8988T (cell line): ENCODE measurements around the gene CD52.

Experiments used
- DNase-seq: peaks from one replicate; pipeline ENCODE4 v3.0.0; 2011

The CD52 gene

DNA sequence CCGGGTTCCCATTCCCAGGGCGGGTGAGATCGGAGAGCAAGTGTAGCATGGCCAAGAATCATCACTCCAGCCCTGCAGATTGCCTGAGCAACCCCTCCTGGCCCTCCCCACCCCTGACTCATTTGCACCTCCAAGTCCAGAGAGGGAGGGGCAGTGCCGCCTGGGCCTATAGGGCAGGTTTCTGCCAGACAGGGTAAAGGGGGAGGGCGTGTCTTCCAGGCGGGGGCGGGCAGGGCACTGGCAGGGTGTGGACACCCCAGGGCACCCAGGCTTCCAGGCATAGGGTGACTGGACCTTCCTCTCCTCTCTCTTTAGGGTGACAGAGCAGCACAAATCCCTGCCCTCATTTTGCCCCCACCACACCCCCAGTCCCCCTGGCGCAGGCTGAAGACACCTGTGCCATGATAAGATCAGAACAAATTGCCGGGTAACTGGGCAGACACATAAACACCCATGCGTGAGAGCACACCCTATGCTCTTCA lies 39.4 kb downstream of the CD52 start:
- no peak for DNase-seq

DNA sequence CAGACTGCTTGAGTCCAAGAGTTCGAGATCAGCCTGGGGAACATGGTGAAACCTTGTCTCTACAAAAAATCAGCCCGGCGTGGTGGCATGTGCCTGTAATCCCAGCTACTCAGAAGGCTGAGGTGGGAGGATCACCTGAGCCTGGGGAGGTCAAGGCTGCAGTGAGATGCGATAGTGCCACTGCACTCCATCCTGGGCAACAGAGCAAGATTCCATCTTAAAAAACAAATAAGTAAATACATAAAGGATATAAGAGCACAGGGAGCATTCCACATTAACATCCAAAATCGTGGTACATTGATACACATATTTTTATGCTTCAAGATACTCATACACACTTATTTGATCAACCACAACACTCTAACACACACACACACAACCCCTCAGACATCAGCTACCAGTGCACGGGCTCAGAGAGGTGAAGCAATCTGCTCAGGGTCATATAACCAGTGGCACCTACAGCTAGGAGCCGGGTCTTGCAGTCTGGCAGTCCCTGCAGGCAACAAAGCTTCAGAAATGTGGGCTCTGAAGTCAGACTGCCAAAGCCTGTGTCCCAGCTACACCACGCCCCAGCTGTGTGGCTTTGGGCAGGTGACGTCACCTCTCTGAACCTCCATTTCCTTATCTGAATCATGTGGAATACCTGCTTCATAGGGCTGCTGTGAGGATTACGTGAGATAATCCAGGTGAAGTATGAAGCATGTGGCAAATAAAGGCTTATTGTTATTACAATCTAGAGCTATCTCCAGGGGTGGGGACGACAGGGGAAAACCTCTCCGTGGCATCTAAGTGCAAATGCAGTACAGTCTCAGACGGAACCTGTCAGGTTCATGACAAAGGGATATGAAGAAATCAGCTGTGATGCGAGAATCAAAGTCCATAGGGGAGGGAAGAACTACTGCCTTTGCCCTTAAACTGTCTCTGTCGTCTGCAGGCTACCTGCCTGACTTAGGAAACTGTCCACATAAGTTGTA lies 40.9 kb downstream of the CD52 start:
- no peak for DNase-seq

- no peak for DNase-seq
Observed at GRCh38 chr1:26359981-26360806, 42.4 kb downstream of the CD52 start.

- no peak for DNase-seq
Observed at GRCh38 chr1:26360807-26361604, 43.2 kb downstream of the CD52 start.

GRCh38 chr1:26361605-26362122 lies 43.9 kb downstream of the CD52 start:
- no peak for DNase-seq

DNA sequence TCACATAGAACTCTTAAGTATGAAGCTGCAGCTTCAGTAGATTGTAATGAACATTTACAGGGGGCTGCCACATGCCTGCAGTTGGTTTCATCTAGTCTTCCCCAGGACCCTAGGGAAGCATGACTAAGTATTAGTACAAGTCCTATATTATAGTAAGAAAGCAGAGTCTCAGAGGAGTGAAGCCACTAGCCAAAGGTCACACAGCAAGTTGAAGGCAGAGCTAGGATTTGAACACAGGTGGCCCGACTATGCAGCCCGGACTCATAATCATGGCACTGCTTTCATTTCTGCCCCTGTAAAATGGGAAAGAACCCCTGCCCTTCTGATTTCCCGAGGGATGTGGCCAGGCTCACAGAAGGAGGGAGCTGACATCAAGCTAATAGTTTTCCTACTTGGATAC lies 44.6 kb downstream of the CD52 start:
- no peak for DNase-seq

DNA sequence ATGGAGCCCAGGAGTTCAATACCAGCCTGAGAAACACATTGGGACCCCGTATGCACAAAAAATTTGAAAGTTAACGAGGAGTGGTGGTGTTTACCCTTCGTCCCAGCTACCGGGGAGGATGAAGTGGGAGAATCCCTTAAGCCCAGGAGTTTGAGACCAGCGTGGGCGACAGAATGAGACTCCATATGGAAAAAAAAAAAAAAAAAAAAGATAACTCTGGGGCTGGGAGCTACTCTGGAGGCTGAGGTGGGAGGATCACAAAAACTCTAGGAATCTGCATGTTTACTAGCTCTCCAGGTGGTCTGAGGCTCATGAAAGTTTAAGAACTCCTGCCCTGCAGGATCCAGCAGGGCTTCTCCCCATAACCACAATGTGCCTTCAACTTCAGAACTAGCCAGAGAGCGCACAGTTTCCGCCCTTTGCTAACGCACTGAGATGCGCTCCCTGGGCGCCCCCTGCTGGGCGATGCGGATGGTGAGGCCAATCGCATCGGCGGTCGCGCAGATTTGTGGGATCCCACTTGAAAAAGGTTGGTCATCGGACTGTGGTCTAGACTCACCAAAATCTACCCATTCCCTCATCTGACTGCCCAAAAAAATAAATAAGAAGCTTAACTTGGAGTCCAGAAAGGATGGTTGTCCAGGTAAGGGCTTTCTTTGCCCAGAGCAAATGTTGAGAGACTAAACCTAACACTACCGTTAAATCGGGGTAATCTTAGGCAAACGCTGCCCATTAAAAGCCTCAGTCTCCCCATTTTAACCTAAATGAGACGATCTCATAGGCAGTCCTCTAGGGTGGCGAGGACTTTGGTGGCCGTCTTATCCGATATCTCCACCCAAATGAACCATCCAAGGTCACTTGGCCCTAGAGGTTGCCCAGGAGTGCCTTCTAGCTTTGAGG lies 46.0 kb downstream of the CD52 start:
- DNase-seq: peak; percentile 57

DNA sequence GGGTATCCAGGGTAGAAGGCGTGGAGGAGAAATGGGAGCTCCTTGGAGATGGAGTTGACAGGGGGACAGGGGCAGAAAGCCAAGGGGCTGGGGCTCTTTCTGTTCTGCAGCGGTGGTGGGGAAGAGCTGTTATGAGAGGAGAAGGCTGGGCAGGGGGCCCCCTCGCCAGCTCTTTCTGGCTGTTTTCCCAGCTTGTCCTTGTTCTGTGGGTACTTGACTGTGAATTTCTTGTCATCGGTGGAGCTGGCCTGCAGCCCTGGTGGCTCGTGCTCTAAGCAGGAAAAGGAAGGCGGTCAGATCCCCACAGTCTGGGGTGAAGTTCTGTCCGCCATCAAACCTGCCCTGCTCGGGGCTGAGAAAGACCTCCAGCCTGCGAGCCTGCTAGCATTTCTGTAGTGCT lies 47.2 kb downstream of the CD52 start:
- DNase-seq: no peak

DNA sequence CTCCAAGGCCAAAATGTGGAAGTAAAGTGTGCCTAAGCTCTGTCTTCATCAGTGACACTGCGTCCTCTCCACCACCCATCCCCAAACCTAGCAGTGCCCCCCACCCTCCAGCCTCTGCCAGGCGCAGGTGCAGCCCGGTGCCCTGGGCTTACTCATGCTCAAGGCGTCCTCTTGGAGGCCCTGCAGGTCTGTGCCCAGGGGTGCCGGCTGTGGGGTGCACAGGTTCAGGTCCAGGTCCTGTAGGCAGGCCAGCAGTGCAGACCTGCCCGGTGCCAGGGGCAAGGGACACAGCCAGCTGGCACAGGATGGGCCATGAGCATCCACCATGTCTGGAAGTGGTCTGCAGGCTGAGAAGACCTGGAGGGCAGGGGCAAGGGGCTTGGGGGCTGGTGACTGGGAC lies 49.7 kb downstream of the CD52 start:
- no peak for DNase-seq

GRCh38 chr1:26368006-26368405 lies 50.2 kb downstream of the CD52 start:
- DNase-seq: no peak

GRCh38 chr1:26368486-26368885 lies 50.7 kb downstream of the CD52 start:
- DNase-seq: no peak
